NCI-H2196 (cell line): Measurements from ENCODE around the gene ST6GALNAC3.
"Not testable (repeated sequence)": the region's sequence is repeated elsewhere in the genome, so short reads cannot be mapped to it uniquely, and the experiment has no call there.

Source experiments
- DNase-seq: peaks from one replicate; lab custom pipeline; 2025; ENCODE audit not compliant: unreplicated experiment; lab: John Stamatoyannopoulos, UW

Gene ST6GALNAC3

DNA sequence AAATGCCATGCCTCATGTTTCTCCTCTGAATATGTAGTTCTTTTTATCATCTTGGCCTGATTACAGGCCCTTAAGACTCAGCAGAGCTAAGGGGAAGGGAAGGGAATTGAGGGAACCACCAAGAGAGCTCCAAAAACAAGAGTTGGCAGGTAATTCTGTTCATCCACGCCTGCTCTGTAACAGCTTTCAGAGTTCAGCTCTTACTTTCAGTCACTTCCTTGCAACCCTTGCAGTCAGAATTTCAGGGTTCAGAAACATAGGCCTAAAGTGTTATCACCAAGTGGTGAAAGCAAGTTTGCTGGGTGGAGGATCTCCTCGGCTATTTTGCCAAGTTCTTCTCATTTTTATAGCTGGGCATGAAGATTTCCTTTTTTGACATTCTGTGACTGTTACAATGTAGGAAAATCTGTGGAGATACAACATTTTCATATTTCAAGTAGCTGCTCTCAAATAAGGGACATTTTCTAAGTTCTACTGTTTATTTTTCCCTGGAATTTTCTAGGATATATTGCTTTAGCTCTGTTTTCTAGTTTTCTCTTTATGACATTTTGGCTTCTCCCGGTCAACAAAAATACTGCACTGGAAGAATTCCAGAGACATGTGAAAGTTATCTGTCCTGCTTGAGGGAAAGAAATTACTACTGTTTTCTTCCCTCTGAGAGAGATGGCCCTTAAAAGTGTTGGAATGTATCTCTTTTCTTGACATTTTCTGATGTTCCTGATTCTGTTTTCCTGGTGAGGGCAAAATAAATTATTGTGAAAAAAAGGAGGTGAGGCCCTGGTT, 540.9 kb downstream of the ST6GALNAC3 start:
- DNase-seq: no peak

DNA sequence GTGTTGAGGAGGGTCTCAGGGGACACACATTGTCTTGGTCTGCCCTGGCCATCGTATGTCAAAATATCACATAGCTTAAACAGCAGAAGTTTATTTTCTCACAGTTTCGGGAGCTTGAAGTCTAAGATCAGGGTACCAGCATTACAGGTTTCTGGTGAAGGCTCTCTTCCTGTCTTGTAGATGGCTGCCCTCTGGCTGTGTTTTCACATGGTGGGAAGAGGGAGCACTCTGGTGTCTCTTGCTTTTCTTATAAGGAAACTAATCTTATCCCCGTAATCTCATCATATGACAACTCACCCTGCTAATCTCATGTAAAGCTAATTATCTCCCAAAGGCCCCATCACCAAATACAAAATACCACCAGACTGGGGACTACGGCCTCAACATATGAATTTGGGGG, 545.8 kb downstream of the ST6GALNAC3 start:
- DNase-seq: no peak

DNA sequence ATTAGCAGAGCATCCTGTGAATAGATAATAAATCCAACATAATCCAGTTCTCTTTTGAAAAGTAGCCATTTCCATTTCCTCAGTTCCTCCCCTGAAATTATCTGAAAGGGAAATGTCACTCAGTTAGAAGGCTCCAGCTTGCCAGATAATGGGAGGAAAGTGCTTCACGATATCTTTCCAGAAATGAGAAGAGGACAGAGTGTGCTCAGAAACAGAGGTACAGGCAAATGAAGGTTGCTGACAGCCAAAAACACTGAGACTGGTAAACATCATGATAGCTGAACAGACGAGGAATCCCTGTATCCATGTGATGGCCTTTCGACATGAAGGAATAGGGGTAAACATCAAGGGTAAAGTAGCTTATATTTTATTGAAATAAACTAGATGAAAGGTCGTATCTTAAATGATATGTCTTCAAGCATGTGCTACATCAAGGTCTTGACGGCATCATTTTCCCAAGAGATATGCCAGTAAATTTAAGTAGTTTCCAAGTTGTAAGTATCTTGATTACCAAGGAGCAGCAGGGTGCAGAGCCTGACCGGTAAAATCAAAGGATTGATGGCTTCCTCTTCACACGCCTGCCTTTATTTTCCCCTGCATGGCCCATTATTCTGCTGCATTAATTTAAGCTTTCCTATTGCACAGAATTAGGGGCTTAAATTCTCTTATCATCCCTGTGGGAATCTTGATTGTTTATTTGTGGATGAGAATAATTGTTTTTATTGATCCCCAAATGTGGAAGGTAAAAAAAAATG, 548.4 kb downstream of the ST6GALNAC3 start:
- DNase-seq: no peak

DNA sequence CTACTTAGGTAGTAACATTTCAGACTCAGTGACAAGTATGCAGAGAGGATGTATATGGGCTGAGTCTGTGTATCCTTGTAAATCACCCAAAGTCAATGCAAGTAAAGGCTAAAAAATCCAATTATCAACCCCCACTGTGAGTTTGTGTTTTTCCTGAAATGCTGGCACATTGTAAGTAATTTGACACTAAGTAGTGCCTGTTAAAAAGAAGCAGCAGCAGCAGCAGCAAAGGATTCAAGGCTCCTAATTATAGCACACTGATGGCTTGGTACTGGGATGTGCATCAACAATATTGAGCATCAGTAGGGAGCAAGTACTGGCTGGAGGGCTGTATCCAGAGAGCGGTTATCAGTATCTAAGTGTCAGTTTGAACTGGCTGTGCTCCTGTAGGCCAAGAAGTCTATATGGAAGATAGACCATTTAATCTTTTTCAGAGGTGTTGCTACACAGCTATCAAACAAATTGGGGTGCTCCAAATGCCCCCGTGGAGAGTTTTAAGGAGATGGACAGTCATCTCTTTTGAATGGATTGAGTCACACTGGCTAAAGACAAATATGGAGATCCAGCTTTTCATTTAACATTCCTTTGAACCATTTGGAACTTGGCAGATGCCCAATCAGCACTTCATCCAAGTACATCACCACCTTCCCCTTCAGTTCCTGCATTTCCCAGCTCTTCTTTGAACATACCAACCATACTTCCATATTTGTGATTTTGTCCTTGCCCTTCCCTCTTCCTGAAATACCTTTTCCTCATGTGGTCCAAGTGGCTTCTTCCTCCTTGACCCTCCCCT, 551.5 kb downstream of the ST6GALNAC3 start:
- no peak for DNase-seq

DNA sequence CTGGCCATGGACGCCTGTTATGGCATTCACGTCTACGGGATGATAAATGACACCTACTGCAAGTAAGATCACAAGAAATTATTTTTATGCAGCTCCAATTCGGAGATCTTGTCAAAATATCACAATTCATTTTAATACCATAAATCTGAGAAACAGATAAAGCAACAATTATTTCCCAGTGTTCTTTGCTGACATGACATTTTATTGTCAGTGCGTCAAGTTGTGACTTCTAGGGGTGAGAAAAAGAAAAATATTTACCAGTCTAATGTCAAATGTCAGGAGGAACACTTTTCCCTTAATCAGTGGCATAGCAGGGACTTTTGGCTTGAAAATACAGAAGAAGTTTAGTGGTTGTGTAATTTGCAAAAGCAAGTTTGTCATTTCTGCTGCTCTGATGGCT, 553.0 kb downstream of the ST6GALNAC3 start:
- DNase-seq: no peak

DNA sequence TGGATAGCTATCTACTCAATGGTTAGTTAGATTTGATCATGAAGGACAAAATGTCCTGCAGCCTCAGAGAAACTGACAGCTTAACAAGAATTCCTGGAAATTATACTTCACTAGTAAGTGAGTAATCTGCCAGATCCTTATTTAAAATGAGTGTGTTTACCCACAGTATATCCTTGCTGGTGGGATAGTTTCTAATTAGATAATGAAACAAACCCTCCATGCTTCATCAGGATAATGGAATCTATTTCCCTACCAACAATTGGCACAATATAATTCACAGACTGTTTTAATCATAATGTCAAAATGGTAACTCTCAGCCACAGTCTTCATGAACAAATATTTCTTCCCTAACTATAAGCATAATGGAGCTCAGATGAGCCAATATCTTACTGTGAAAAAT, 553.4 kb downstream of the ST6GALNAC3 start:
- no peak for DNase-seq

DNA sequence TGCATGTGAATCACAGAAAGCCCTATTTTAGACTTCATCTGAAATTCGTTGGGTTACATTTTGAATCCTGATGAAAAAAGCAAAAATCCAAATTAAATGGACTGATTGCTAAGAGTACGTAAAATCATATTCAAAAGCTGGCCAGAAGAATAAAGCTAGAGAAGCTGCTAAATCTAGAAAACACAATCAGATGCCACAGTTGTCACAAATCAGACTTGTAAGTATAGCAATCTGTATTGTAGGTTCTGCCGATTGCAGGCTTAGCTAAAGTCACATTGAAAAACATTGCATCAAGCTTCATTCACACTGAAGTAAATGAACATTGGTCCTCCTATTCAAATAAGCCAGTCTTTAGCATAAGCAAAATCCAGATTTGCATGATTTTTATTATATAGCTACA, 557.6 kb downstream of the ST6GALNAC3 start:
- no peak for DNase-seq

DNA sequence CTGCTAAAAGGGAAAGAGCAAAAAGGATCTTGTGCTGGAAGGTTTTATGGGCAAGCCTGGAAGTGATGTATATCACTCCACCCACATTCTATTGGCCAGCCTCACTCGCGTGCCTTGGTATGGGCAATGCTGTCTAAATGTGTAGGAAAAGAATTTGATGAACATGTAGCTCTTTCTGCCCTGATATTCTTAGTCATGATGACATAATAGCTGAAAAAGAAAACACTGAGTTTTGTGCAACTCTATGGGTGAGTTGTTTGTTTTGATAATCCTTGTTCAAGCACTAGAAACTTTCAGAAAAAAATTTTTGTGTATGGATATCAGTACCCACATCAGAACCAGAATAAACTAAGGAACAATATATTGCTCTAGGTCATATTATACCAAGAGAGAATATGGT, 561.2 kb downstream of the ST6GALNAC3 start:
- DNase-seq: no peak

DNA sequence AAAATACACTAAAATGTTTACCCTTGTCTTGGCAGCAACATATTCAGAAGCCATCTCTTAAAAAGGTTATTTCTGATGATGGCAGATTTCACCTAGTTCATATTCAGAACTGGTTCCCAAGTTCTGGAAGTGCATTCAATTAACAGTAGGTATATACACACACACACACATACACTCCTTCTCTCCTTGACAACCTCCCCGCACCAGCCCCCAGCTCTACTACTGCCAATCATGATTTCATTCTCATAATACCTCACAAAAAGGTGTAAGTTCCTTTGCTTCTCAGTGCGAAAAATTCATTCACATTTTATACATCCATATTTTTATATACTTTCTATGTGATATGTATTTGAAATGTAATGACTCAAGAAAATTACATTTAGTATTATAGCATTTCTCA, 564.6 kb downstream of the ST6GALNAC3 start:
- DNase-seq: no peak

DNA sequence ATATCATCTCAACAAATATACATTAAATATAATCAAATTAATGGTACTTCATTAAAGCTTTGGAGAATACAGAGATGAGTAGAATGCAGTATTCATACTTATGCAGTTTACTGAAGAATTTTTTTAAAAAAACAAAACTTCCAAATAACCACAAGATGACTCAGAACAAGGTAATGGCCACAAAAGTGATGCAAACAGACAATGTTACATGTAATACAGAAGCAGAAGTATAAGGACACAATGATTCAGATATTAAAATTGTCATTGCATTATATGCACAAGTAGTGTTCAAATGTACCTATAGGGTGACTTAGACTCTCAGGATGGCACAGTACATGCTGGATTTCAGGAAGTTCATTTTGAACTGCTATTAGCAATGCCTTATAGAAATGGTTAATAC, 565.5 kb downstream of the ST6GALNAC3 start:
- no peak for DNase-seq

DNA sequence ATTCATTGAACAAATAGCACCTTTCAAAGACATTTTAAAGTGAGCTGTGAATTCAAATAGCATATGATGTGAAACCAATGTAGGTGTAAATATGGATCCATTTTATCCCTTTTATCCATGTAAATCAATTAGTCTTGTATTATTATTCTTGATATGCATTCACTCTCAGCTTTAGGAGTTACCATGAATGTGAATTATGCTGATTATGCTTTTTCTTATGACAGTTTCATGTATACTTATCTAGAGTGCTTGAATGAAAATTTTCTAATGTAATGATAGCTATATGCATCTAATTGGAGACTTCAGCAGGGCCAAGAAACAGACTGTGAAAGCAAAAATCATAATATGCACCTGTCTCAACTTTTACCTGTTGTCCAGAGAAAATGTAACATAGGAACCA, 566.2 kb downstream of the ST6GALNAC3 start:
- no peak for DNase-seq

DNA sequence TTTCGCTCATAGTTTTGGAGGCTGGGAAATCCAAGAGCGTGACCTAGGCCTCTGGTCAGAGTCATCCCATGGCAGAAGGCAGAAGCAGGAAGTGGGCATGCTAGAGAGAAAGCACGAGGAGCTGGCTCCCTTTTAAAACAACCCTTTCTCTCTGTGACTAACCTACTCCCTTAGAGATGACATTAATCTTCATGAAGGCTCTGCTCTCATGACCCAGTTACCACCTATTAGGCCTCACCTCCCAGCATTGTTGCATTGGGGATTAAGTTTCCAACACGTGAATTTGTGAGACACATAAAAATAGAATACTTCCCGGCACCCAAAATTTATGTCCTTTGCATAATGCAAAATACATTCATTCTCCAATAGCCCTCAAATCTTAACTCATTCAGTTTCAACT, 569.6 kb downstream of the ST6GALNAC3 start:
- DNase-seq: no peak

DNA sequence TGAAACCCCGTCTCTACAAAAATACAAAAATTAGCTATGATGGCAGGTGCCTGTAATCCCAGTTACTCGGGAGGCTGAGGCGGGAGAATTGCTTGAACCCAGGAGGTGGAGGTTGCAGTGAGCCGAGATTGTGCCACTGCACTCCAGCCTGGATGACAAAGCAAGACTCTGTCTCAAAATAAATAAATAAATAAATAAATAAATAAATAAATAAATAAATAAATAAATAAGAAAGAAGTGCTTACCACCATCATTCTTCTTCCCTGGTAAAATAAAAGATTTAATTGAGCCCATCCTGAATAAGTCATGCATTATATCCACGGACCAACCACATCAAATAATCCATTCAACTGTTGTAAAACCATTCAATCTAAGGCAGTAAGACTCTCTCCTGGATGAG, 578.3 kb downstream of the ST6GALNAC3 start:
- DNase-seq: not testable (repeated sequence)

DNA sequence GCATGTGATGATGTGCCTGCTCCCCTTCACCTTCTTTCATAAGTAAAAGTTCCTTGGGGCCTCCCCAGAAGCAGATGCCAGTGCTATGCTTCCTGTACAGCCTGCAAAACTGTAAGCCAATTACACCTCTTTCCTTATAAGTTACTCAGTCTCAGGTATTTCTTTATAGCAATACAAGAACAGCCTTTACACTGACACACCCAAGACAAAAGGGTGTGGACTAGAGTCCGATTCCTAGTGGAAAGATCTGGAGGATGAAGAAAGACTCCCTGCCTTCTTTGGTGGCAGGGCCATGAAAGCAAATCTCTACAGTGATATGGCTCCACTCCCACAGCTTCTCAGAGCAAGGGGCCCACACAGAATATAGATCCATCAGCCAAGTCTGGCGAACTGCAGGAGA, 583.1 kb downstream of the ST6GALNAC3 start:
- no peak for DNase-seq

DNA sequence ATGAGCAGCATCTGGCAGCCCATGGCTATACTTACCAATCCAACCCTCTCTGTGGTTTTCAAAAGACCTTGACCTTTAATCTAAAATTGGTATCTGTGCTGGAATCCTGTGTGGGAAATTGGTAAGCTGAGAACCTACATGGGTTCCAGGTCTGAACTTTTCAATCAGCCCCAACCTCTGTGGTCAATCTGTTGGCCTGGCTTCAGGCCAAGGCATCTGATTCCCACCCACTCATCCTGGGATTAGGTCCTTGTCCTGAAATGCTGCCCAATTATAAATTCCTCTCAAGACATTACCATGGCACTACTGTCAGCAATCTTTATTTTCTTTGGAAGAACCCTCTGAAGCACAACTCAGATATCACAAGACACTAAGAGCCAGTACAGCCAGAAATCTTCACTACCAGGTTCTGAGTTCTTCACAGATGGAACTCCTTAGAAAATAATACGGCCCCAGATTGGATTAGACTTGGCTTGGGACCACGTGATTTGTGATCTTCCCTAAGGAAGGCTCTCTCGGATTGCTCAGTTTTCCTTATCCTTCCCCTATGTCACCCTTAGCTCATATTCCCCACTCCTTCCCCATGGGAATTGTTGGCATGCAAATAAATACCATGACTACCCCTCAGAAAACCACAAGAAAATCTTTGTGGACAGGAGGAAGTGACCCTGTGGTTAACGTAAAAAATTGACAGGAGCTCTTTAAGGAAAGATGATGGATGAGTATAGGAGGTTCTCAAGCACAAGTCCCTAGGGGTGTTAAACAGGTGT, 584.8 kb downstream of the ST6GALNAC3 start:
- DNase-seq: no peak

DNA sequence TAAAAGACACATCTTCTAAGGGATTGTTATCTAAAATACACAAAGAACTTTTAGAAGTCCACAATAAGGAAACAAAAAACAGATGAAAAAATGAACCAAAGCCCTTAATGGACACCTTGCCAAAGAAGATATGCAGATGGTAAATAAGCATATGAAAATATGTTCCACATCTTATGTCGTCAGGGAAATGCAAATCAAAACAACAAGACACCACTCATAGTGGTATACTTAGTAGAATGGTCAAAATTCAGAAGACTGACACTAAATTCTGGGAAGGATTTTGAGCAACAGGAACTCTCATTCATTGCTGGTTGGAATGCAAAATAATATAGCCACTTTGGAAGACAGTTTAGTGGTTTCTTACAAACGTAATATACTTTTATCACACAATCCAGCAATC, 587.0 kb downstream of the ST6GALNAC3 start:
- DNase-seq: no peak

DNA sequence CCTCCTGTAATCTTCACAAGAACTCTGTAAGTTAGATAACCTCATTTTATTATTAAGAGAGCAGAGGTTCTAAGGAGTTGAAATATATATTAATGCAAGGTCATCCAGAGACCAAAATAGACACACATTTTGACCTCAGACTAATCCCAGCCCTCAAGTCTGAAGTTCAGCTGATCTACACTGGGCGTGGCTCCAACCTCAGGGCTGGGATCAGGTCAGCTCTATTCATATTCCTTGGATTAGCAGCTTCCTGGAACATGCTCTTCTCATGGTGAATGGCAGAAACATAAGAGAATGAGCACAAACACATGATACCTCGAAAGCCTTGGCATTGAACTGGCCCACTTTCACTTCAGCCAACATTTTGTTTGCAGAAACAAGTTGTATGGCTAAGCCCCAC, 592.0 kb downstream of the ST6GALNAC3 start:
- no peak for DNase-seq

DNA sequence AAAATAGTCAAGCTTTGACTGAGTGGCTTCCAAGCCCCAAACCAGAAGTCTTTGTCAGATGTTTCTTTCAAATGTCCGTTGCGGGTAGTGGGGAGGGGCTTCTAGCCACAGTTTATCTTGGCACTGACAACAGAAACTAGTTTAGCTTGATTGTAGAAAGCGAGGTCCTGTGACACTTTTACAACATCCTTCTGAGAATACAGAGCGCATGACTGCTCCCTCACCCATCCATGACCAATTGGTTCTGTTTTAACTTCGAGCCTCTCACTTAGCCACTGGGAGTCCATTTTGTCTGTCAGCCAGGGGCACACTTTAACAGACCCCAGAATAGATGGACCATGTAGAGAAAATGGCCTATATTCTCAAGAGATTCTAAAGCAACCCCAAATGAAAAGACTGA, 593.5 kb downstream of the ST6GALNAC3 start:
- DNase-seq: no peak

DNA sequence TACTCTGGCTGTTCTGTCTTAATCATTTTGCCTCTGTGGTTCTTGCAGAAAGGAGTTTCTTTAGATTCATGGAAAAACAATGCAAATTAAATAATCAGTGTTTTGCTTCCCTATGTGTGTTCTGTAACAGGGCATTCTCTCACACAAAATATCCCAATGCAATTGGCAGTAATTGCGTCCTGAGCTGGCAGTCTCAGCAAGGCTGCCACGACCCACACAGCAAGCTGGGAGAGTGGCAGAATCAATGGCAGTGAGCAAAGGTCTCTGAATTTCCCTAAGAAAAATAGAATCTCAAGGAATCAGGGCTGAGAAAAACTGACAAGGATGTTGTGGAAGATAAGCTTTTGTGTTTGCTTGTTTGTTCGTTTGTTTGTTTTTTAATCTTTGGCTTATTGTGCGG, 594.6 kb downstream of the ST6GALNAC3 start:
- no peak for DNase-seq

DNA sequence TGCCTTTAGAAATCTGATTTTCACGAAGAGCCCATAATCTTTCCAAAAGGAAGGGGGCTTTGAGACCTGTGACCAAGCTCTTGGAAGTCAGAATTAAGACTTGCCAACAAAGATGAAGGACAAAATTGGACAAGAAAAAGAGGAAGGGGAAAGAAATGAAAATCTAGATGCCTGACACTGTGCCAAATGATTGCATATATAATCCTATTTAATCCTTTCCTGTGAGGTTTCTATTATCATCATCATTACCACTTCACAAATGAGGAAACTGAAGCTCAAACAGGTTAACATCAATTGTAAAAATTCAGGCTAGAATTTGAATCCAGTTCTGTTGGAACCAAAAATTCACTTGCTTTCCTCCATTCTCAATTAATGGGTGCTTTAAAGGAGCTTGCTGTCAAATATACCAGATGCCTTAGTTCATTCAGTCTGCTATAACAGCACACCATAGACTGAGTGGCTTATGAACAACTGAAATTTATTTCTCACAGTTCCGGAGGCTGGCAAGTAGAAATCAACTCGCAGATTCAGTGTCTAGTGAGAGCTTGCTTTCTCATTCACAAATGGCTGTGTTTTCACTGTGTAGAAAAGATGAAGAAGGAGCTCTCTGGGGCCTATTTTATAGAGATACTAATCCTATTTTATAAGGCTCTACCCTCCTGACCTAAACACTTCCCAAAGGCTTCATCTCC, 595.2 kb downstream of the ST6GALNAC3 start:
- DNase-seq: no peak
